ENCODE measurements around the gene CSRNP3.

DNA sequence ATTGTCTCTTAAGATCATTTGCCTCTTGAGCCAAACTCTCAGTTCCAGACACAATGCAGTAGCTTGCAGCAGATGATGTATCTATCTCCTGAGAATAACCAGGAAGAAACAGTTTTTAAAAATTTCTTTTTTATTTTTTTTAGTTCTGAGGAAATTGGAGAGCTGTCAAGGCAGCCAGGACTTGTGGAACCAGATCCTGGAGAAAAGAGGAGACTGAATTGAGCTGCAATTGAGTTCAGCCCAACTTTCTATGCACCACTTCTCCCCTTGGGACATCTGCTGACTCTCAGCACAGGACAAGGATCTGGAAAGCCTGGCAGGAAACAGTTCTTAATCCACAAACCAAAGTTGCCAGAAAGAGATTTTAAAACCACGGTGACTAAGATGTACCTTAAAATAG lies 13.5 kb upstream of the CSRNP3 start:
- TF ChIP-seq, protein P1, sequence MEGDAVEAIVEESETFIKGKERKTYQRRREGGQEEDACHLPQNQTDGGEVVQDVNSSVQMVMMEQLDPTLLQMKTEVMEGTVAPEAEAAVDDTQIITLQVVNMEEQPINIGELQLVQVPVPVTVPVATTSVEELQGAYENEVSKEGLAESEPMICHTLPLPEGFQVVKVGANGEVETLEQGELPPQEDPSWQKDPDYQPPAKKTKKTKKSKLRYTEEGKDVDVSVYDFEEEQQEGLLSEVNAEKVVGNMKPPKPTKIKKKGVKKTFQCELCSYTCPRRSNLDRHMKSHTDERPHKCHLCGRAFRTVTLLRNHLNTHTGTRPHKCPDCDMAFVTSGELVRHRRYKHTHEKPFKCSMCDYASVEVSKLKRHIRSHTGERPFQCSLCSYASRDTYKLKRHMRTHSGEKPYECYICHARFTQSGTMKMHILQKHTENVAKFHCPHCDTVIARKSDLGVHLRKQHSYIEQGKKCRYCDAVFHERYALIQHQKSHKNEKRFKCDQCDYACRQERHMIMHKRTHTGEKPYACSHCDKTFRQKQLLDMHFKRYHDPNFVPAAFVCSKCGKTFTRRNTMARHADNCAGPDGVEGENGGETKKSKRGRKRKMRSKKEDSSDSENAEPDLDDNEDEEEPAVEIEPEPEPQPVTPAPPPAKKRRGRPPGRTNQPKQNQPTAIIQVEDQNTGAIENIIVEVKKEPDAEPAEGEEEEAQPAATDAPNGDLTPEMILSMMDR (IDR thresholded peaks at IDR 0.05) = no peak
- TF ChIP-seq EP300 (IDR thresholded peaks at IDR 0.05) (no peak), POLR2AphosphoS5 (IDR thresholded peaks at IDR 0.05) (no peak), POLR2A (IDR thresholded peaks at IDR 0.05) (no peak)

Measured in stomach (tissue), 4 donors.